Measurements from ENCODE around the gene RAB10. TPM values are rescaled to one million over a fixed set of nuclear protein-coding genes. Genes with fewer than 3 reads are reported as not detected.
"Not testable (repeated sequence)": the region's sequence is repeated elsewhere in the genome, so short reads cannot be mapped to it uniquely, and the experiment has no call there.

RAB10 gene
- total RNA-seq, 1 experiment from 2014 or later = 140 TPM

GRCh38 chr2:26164231-26164630, 130.3 kb downstream of the RAB10 start:
- POLR2A ChIA-PET (ENCODE audit: low non-redundant PET) = no interaction called here

GRCh38 chr2:26164641-26165211, 130.8 kb downstream of the RAB10 start:
- H3K36me3 ChIP-seq (ENCODE audit: insufficient read depth, low read length, poor library complexity, severe bottlenecking) = no peaks in the 10 kb centered on the region
- no peak for DNase-seq (ENCODE audit: low spot score)
- no peak overlapping the region for H3K4me3 ChIP-seq (ENCODE audit: low read depth, low read length, poor library complexity, severe bottlenecking)
- no peaks in the 10 kb centered on the region for H3K4me1 ChIP-seq (ENCODE audit: insufficient read depth, low read length, poor library complexity, severe bottlenecking)
- no TSS peak for BruUV-seq (replicated peaks)
- TF ChIP-seq CTCF (conservative IDR thresholded peaks at IDR 0.05; ENCODE audit: low read depth, low read length) = no peak
- no peak for TF ChIP-seq EZH2 (IDR thresholded peaks at IDR 0.05; ENCODE audit: borderline replicate concordance, low read depth, low read length, poor library complexity, severe bottlenecking)
- POLR2A ChIA-PET (ENCODE audit: low non-redundant PET) = no interaction called here
- no peaks in the 10 kb centered on the region for H3K9me3 ChIP-seq (ENCODE audit: low read depth, low read length, poor library complexity, severe bottlenecking)
- intact Hi-C loops (cut with micrococcal nuclease; ENCODE audit: unreplicated experiment) = no loop called here
- no peak overlapping the region for H3K27ac ChIP-seq (ENCODE audit: low read depth, low read length, poor library complexity, severe bottlenecking)
- no peaks in the 10 kb centered on the region for H3K27me3 ChIP-seq (replicated peaks; ENCODE audit: insufficient read depth, low read depth, low read length, poor library complexity)
- CTCF ChIA-PET = no interaction called here

More at GRCh38 chr2:26164231-26164630, 130.3 kb downstream of the RAB10 start:
- no peak overlapping the region for H3K4me3 ChIP-seq (ENCODE audit: low read depth, low read length, poor library complexity, severe bottlenecking)
- intact Hi-C loops (cut with micrococcal nuclease; ENCODE audit: unreplicated experiment) = no loop called here
- no peaks in the 10 kb centered on the region for H3K9me3 ChIP-seq (ENCODE audit: low read depth, low read length, poor library complexity, severe bottlenecking)
- no peaks in the 10 kb centered on the region for H3K36me3 ChIP-seq (ENCODE audit: insufficient read depth, low read length, poor library complexity, severe bottlenecking)
- BruUV-seq (replicated peaks) = no TSS peak
- TF ChIP-seq CTCF (conservative IDR thresholded peaks at IDR 0.05; ENCODE audit: low read depth, low read length) (no peak), EZH2 (IDR thresholded peaks at IDR 0.05; ENCODE audit: borderline replicate concordance, low read depth, low read length, poor library complexity, severe bottlenecking) (no peak)
- no peaks in the 10 kb centered on the region for H3K4me1 ChIP-seq (ENCODE audit: insufficient read depth, low read length, poor library complexity, severe bottlenecking)
- H3K27me3 ChIP-seq (replicated peaks; ENCODE audit: insufficient read depth, low read depth, low read length, poor library complexity) = no peaks in the 10 kb centered on the region
- DNase-seq (ENCODE audit: low spot score) = no peak
- no peak overlapping the region for H3K27ac ChIP-seq (ENCODE audit: low read depth, low read length, poor library complexity, severe bottlenecking)
- CTCF ChIA-PET = no interaction called here

- Histone ChIP-seq H3K36me3 (ENCODE audit: insufficient read depth, low read length, poor library complexity, severe bottlenecking) (no peaks in the 10 kb centered on the region), H3K27ac (ENCODE audit: low read depth, low read length, poor library complexity, severe bottlenecking) (no peak overlapping the region), H3K4me3 (ENCODE audit: low read depth, low read length, poor library complexity, severe bottlenecking) (no peak overlapping the region), H3K9me3 (ENCODE audit: low read depth, low read length, poor library complexity, severe bottlenecking) (no peaks in the 10 kb centered on the region), H3K4me1 (ENCODE audit: insufficient read depth, low read length, poor library complexity, severe bottlenecking) (no peaks in the 10 kb centered on the region), H3K27me3 (replicated peaks; ENCODE audit: insufficient read depth, low read depth, low read length, poor library complexity) (no peaks in the 10 kb centered on the region)
- ChIA-PET CTCF (no interaction called here), POLR2A (ENCODE audit: low non-redundant PET) (no interaction called here)
- TF ChIP-seq EZH2 (IDR thresholded peaks at IDR 0.05; ENCODE audit: borderline replicate concordance, low read depth, low read length, poor library complexity, severe bottlenecking) (no peak), CTCF (conservative IDR thresholded peaks at IDR 0.05; ENCODE audit: low read depth, low read length) (no peak)
- no peak for DNase-seq (ENCODE audit: low spot score)
- intact Hi-C loops (cut with micrococcal nuclease; ENCODE audit: unreplicated experiment) = no loop called here
- BruUV-seq (replicated peaks) = no TSS peak
These were observed 131.5 kb downstream of the RAB10 start for GRCh38 chr2:26165403-26165802.

GRCh38 chr2:26166541-26166940, 132.7 kb downstream of the RAB10 start:
- H3K9me3 ChIP-seq (ENCODE audit: low read depth, low read length, poor library complexity, severe bottlenecking); intact Hi-C loops (cut with micrococcal nuclease; ENCODE audit: unreplicated experiment); H3K27ac ChIP-seq (ENCODE audit: low read depth, low read length, poor library complexity, severe bottlenecking); H3K27me3 ChIP-seq (replicated peaks; ENCODE audit: insufficient read depth, low read depth, low read length, poor library complexity); H3K4me1 ChIP-seq (ENCODE audit: insufficient read depth, low read length, poor library complexity, severe bottlenecking); DNase-seq (ENCODE audit: low spot score); BruUV-seq (replicated peaks); CTCF ChIA-PET; H3K36me3 ChIP-seq (ENCODE audit: insufficient read depth, low read length, poor library complexity, severe bottlenecking); H3K4me3 ChIP-seq (ENCODE audit: low read depth, low read length, poor library complexity, severe bottlenecking): not testable (repeated sequence)
- POLR2A ChIA-PET (ENCODE audit: low non-redundant PET) = interaction anchor here (0.6 kb wide), 1 partner anchor 132 kb away, joined by 4 read pairs; no protein-coding TSS in a partner anchor
